GM19452 (cell line): ENCODE data around the gene CADPS2.
"Not testable (repeated sequence)": the region's sequence is repeated elsewhere in the genome, so short reads cannot be mapped to it uniquely, and the experiment has no call there.

Experiments used
- ATAC-seq: cut with Tn5 transposase; IDR thresholded peaks from one replicate; pipeline ENCODE4 v1.9.1; 2021; ENCODE audit not compliant: unreplicated experiment

The CADPS2 gene

GRCh38 chr7:122677149-122677548, 209.1 kb downstream of the CADPS2 start:
- ATAC-seq, result no peak

GRCh38 chr7:122676466-122676865, 209.8 kb downstream of the CADPS2 start:
- no peak for ATAC-seq

- ATAC-seq, result no peak
Measured at GRCh38 chr7:122675621-122676020, 210.6 kb downstream of the CADPS2 start.

GRCh38 chr7:122675011-122675410, 211.2 kb downstream of the CADPS2 start:
- no peak for ATAC-seq

- ATAC-seq, result no peak
Measured at GRCh38 chr7:122674502-122674901, 211.8 kb downstream of the CADPS2 start.

- no peak for ATAC-seq
Measured at GRCh38 chr7:122673951-122674350, 212.3 kb downstream of the CADPS2 start.

GRCh38 chr7:122672536-122672935, 213.7 kb downstream of the CADPS2 start:
- no peak for ATAC-seq

GRCh38 chr7:122663733-122664132, 222.5 kb downstream of the CADPS2 start:
- no peak for ATAC-seq

- no peak for ATAC-seq
Measured at GRCh38 chr7:122658856-122659255, 227.4 kb downstream of the CADPS2 start.

- ATAC-seq, result no peak
Measured at GRCh38 chr7:122653685-122654084, 232.6 kb downstream of the CADPS2 start.

- ATAC-seq, result no peak
Measured at GRCh38 chr7:122652876-122653275, 233.4 kb downstream of the CADPS2 start.

- ATAC-seq, result no peak
Measured at GRCh38 chr7:122651451-122651850, 234.8 kb downstream of the CADPS2 start.

- no peak for ATAC-seq
Measured at GRCh38 chr7:122643250-122643649, 243.0 kb downstream of the CADPS2 start.

GRCh38 chr7:122638459-122638858, 247.8 kb downstream of the CADPS2 start:
- ATAC-seq, result no peak

GRCh38 chr7:122637784-122638183, 248.5 kb downstream of the CADPS2 start:
- ATAC-seq, result no peak

- ATAC-seq, result not testable (repeated sequence)
Measured at GRCh38 chr7:122635481-122635880, 250.8 kb downstream of the CADPS2 start.

- ATAC-seq, result no peak
Measured at GRCh38 chr7:122633472-122633871, 252.8 kb downstream of the CADPS2 start.

- ATAC-seq, result no peak
Measured at GRCh38 chr7:122632238-122632637, 254.0 kb downstream of the CADPS2 start.

- ATAC-seq, result no peak
Measured at GRCh38 chr7:122629412-122629953, 256.8 kb downstream of the CADPS2 start.

- ATAC-seq, result no peak
Measured at GRCh38 chr7:122628651-122629411, 257.4 kb downstream of the CADPS2 start.

- ATAC-seq, result no peak
Measured at GRCh38 chr7:122626785-122627184, 259.5 kb downstream of the CADPS2 start.

GRCh38 chr7:122622682-122623081, 263.6 kb downstream of the CADPS2 start:
- no peak for ATAC-seq

GRCh38 chr7:122619664-122620063, 266.6 kb downstream of the CADPS2 start:
- no peak for ATAC-seq
